Rectal smooth muscle tissue (tissue), 1 donor: ENCODE results near the gene PWWP2B.

Experiments used
- H3K27ac ChIP-seq: one replicate; pipeline ENCODE4 v1.7.0; 2013; ENCODE audit warnings: low read depth, low read length, inconsistent platforms
- H3K27me3 ChIP-seq: one replicate; pipeline ENCODE4 v1.7.0; 2013; ENCODE audit warnings: low read length; ENCODE audit not compliant: control insufficient read depth, insufficient read depth
- H3K36me3 ChIP-seq: one replicate; pipeline ENCODE4 v1.7.0; 2013; ENCODE audit warnings: low read length; ENCODE audit not compliant: control insufficient read depth, insufficient read depth
- H3K4me1 ChIP-seq: one replicate; pipeline ENCODE4 v1.7.0; 2013; ENCODE audit warnings: low read length; ENCODE audit not compliant: control insufficient read depth, insufficient read depth
- H3K4me3 ChIP-seq: one replicate; pipeline ENCODE4 v1.7.0; 2013; ENCODE audit warnings: low read length
- H3K9ac ChIP-seq: one replicate; pipeline ENCODE4 v1.7.0; 2013; ENCODE audit warnings: low read length

The PWWP2B gene

GRCh38 chr10:132366499-132366898 lies 30.5 kb upstream of the PWWP2B start:
- no peak overlapping the region for H3K9ac ChIP-seq
- no peaks in the 10 kb centered on the region for H3K4me1 ChIP-seq
- peaks cover 9% of the 10 kb centered on the region for H3K36me3 ChIP-seq
- H3K4me3 ChIP-seq = no peak overlapping the region
- no peaks in the 10 kb centered on the region for H3K27me3 ChIP-seq
- no peak overlapping the region for H3K27ac ChIP-seq

GRCh38 chr10:132368391-132368790 lies 28.6 kb upstream of the PWWP2B start:
- Histone ChIP-seq H3K27ac (no peak overlapping the region), H3K4me3 (no peak overlapping the region), H3K36me3 (peaks cover 9% of the 10 kb centered on the region), H3K9ac (no peak overlapping the region), H3K27me3 (no peaks in the 10 kb centered on the region), H3K4me1 (no peaks in the 10 kb centered on the region)

- no peak overlapping the region for H3K4me3 ChIP-seq
- H3K4me1 ChIP-seq = no peaks in the 10 kb centered on the region
- H3K9ac ChIP-seq = no peak overlapping the region
- no peak overlapping the region for H3K27ac ChIP-seq
- peaks cover 9% of the 10 kb centered on the region for H3K36me3 ChIP-seq
- H3K27me3 ChIP-seq = no peaks in the 10 kb centered on the region
Measured at GRCh38 chr10:132368881-132369635, 27.9 kb upstream of the PWWP2B start.

GRCh38 chr10:132369636-132370185 lies 27.3 kb upstream of the PWWP2B start:
- H3K36me3 ChIP-seq = peaks cover 9% of the 10 kb centered on the region
- H3K27ac ChIP-seq = no peak overlapping the region
- no peak overlapping the region for H3K9ac ChIP-seq
- no peaks in the 10 kb centered on the region for H3K27me3 ChIP-seq
- no peak overlapping the region for H3K4me3 ChIP-seq
- H3K4me1 ChIP-seq = no peaks in the 10 kb centered on the region

- H3K27ac ChIP-seq = no peak overlapping the region
- no peaks in the 10 kb centered on the region for H3K27me3 ChIP-seq
- H3K4me1 ChIP-seq = no peaks in the 10 kb centered on the region
- H3K9ac ChIP-seq = no peak overlapping the region
- peaks cover 9% of the 10 kb centered on the region for H3K36me3 ChIP-seq
- no peak overlapping the region for H3K4me3 ChIP-seq
Measured at GRCh38 chr10:132370426-132371340, 26.3 kb upstream of the PWWP2B start.

GRCh38 chr10:132371641-132372081 lies 25.3 kb upstream of the PWWP2B start:
- Histone ChIP-seq H3K27me3 (no peaks in the 10 kb centered on the region), H3K4me1 (no peaks in the 10 kb centered on the region), H3K27ac (no peak overlapping the region), H3K9ac (no peak overlapping the region), H3K4me3 (no peak overlapping the region), H3K36me3 (peaks cover 6% of the 10 kb centered on the region)

GRCh38 chr10:132372516-132373095 lies 24.4 kb upstream of the PWWP2B start:
- no peaks in the 10 kb centered on the region for H3K4me1 ChIP-seq
- no peaks in the 10 kb centered on the region for H3K27me3 ChIP-seq
- H3K4me3 ChIP-seq = no peak overlapping the region
- H3K9ac ChIP-seq = no peak overlapping the region
- H3K27ac ChIP-seq = no peak overlapping the region
- H3K36me3 ChIP-seq = no peaks in the 10 kb centered on the region

GRCh38 chr10:132373241-132373955 lies 23.6 kb upstream of the PWWP2B start:
- Histone ChIP-seq H3K4me3 (no peak overlapping the region), H3K27ac (no peak overlapping the region), H3K9ac (no peak overlapping the region), H3K36me3 (no peaks in the 10 kb centered on the region), H3K4me1 (no peaks in the 10 kb centered on the region), H3K27me3 (no peaks in the 10 kb centered on the region)

- Histone ChIP-seq H3K27ac (no peak overlapping the region), H3K4me3 (no peak overlapping the region), H3K4me1 (no peaks in the 10 kb centered on the region), H3K9ac (no peak overlapping the region), H3K36me3 (peaks cover 3% of the 10 kb centered on the region), H3K27me3 (no peaks in the 10 kb centered on the region)
Measured at GRCh38 chr10:132374176-132374575, 22.8 kb upstream of the PWWP2B start.

- H3K36me3 ChIP-seq = peaks cover 3% of the 10 kb centered on the region
- H3K4me1 ChIP-seq = no peaks in the 10 kb centered on the region
- H3K4me3 ChIP-seq = no peak overlapping the region
- no peak overlapping the region for H3K27ac ChIP-seq
- no peaks in the 10 kb centered on the region for H3K27me3 ChIP-seq
- no peak overlapping the region for H3K9ac ChIP-seq
Measured at GRCh38 chr10:132374612-132375011, 22.4 kb upstream of the PWWP2B start.

- Histone ChIP-seq H3K9ac (no peak overlapping the region), H3K27ac (no peak overlapping the region), H3K4me3 (no peak overlapping the region), H3K4me1 (no peaks in the 10 kb centered on the region), H3K36me3 (peaks cover 3% of the 10 kb centered on the region), H3K27me3 (no peaks in the 10 kb centered on the region)
Measured at GRCh38 chr10:132375116-132375794, 21.7 kb upstream of the PWWP2B start.
